Transverse colon (tissue), 4 donors: Measurements from ENCODE around the gene PRR20G.
"Not testable (repeated sequence)": the region's sequence is repeated elsewhere in the genome, so short reads cannot be mapped to it uniquely, and the experiment has no call there.

Experiments used
- POLR2A ChIP-seq: fragments of 450-650 bp; IDR thresholded peaks from one replicate; pipeline ENCODE4 v1.6.1; 2016; ENCODE audit warnings: antibody characterized with exemption, mild to moderate bottlenecking, moderate library complexity
- POLR2AphosphoS5 ChIP-seq, 3 donors: sonication (generic); formaldehyde crosslinking; IDR thresholded peaks; one replicate each; pipeline ENCODE4 v1.6.1; 2016; ENCODE audit warnings: antibody characterized with exemption in 3 of 3
- TF ChIP-seq, protein P1 (sequence below), 5 experiments: fragments of 200-600 bp in 3 of 5; fragments of 450-650 bp in 2 of 5; sonication (generic) in 3 of 5; IDR thresholded peaks; 1 replicate in 2 of 5; 2 replicates in 3 of 5; pipeline ENCODE4 v1.5.1; 2016 to 2017; ENCODE audit warnings: antibody characterized with exemption in 5 of 5, inconsistent platforms in 3 of 5, mild to moderate bottlenecking in 2 of 5, moderate library complexity in 1 of 5

- TF ChIP-seq, protein P1, sequence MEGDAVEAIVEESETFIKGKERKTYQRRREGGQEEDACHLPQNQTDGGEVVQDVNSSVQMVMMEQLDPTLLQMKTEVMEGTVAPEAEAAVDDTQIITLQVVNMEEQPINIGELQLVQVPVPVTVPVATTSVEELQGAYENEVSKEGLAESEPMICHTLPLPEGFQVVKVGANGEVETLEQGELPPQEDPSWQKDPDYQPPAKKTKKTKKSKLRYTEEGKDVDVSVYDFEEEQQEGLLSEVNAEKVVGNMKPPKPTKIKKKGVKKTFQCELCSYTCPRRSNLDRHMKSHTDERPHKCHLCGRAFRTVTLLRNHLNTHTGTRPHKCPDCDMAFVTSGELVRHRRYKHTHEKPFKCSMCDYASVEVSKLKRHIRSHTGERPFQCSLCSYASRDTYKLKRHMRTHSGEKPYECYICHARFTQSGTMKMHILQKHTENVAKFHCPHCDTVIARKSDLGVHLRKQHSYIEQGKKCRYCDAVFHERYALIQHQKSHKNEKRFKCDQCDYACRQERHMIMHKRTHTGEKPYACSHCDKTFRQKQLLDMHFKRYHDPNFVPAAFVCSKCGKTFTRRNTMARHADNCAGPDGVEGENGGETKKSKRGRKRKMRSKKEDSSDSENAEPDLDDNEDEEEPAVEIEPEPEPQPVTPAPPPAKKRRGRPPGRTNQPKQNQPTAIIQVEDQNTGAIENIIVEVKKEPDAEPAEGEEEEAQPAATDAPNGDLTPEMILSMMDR (IDR thresholded peaks at IDR 0.05), result not testable (repeated sequence)
- TF ChIP-seq POLR2A; POLR2AphosphoS5 (IDR thresholded peaks at IDR 0.05): not testable (repeated sequence)
These were observed 21.0 kb upstream of the PRR20G start for GRCh38 chr3:127308821-127309220.
